HUES64 (cell line): ENCODE results near the gene COL5A1.

Source experiments
- H3K27ac ChIP-seq: 2 replicates; pipeline ENCODE4 v1.7.0; 2013; ENCODE audit warnings: low read depth, low read length, inconsistent platforms
- H3K27me3 ChIP-seq: 2 replicates; pipeline ENCODE4 v1.6.1; 2013; ENCODE audit warnings: mild to moderate bottlenecking, low read length; ENCODE audit not compliant: insufficient read depth
- H3K36me3 ChIP-seq: 2 replicates; pipeline ENCODE4 v1.6.1; 2013; ENCODE audit warnings: mild to moderate bottlenecking, low read length; ENCODE audit not compliant: insufficient read depth
- H3K4me1 ChIP-seq: 2 replicates; pipeline ENCODE4 v1.6.1; 2013; ENCODE audit warnings: mild to moderate bottlenecking, low read length, moderate library complexity; ENCODE audit not compliant: insufficient read depth
- H3K4me3 ChIP-seq: 2 replicates; pipeline ENCODE4 v1.5.1; 2013; ENCODE audit warnings: mild to moderate bottlenecking, low read length, moderate library complexity
- H3K9ac ChIP-seq: 2 replicates; pipeline ENCODE4 v1.6.1; 2013; ENCODE audit warnings: mild to moderate bottlenecking, low read depth, low read length
- H3K9me3 ChIP-seq: 2 replicates; pipeline ENCODE4 v1.6.1; 2013; ENCODE audit warnings: low read depth, low read length; ENCODE audit not compliant: insufficient read depth
- WGBS: fragments of 150-250, 120-280 bp; methylation state at CpG from one replicate; pipeline ENCODE4 v1.1.7; 2013; ENCODE audit warnings: missing lambda C conversion rate; 5-methylcytosine and 5-hydroxymethylcytosine counted together

COL5A1 gene

DNA sequence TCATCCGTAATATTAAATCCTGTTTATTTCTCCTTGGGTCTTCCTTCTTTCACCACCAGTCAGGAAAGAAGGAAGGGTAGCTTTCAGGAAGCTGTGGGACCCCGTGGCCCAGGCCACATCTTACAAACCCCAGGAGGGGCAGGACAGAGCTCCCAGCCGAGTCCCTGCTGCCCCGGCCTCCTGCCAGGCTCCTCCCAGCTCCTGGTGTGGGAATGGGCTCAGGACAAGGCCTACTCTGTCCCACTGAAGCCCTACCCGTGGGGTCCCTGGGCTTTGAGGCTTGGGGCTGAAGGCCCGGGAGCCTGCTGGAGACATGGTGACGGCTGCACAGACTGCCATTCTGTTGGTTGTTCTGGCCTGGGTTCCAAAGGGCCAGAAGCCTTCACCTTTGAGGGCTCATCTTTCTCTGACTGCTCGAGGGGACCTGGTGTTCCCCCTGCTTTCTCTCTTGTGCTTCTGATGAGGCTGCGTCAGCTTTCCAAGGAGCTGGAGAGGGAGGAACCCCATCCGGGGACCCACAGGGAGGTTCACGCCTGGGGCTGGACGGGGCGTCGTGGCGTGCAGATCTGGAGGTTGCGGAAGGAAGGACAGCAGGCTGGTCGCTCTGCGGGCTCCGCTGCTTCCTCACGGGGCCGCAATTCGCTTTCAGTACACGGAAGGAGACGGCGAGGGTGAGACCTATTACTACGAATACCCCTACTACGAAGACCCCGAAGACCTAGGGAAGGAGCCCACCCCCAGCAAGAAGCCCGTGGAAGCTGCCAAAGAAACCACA lies 86.6 kb downstream of the COL5A1 start:
- no peak overlapping the region for H3K27ac ChIP-seq
- H3K4me1 ChIP-seq = no peaks in the 10 kb centered on the region
- H3K27me3 ChIP-seq = no peaks in the 10 kb centered on the region
- 92% methylated on average over 29 of the region's 29 CpGs for WGBS
- no peak overlapping the region for H3K4me3 ChIP-seq
- no peaks in the 10 kb centered on the region for H3K9me3 ChIP-seq
- H3K36me3 ChIP-seq = no peaks in the 10 kb centered on the region
- no peak overlapping the region for H3K9ac ChIP-seq

DNA sequence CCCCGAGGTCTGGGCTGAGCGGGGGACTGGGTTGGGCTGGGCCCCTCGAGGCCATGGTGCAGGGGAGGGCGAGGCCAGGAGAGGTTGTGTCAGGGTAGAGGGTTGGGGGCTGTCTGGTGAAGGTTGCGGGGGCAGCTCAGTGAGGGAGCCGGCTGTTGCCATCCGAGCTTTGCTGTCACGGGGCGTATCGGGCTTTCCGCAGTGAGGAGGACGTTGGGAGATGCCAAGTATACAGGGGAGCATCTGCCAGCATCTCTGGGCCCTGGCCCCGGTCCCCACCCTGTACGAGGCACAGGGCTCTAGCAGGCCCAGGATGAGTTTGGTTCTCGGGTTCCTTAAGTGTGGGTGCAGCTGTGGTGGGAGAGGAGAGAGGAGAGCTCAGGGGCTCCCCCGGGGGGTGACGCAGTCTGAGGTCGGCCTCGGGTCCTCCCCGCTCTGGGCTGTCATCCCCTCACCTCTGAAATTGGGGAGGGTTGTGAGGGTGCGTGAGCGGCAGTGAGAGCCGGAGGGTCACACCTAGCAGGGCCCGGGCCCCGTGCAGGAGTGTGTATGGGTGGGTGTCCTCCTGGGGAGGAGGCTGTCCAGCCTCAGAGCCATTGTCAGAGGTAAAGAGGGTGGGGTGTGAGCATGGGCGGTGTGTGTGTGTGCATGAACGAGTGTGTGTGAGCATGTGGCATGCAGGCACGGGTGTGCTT lies 87.3 kb downstream of the COL5A1 start:
- Histone ChIP-seq H3K9ac (no peak overlapping the region), H3K27ac (no peak overlapping the region), H3K27me3 (no peaks in the 10 kb centered on the region), H3K9me3 (no peaks in the 10 kb centered on the region), H3K4me3 (no peak overlapping the region), H3K36me3 (no peaks in the 10 kb centered on the region), H3K4me1 (no peaks in the 10 kb centered on the region)
- 96% methylated on average over 28 of the region's 28 CpGs for WGBS

DNA sequence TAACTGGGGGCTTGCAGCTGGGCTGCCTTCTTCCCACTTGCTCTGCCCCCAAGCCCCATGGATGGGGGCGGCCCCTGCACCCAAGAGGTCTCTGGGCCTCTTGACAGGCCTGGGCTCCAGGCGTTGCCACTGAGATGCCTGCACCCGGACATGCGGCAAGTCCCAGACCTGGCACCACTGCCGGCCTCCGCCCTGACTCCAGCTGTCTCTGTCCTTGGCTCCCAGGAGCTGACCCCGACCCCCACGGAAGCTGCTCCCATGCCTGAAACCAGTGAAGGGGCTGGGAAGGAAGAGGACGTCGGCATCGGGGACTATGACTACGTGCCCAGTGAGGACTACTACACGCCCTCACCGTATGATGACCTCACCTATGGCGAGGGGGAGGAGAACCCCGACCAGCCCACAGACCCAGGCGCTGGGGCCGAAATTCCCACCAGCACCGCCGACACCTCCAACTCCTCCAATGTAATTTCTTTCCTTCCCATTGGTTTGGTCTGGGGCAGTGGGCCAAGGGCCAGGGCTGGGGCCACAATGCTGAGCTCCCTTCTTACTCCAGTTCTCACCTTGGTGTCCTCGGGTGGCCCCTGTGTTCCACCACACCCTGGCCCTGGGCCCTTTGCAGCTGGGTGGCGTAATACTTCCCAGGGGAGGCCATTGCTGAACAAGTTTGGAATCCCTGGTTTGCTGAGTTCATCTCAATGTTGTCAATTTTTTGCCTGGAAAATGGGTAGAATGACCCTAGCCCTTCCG lies 88.6 kb downstream of the COL5A1 start:
- Histone ChIP-seq H3K27me3 (no peaks in the 10 kb centered on the region), H3K4me3 (no peak overlapping the region), H3K36me3 (no peaks in the 10 kb centered on the region), H3K27ac (no peak overlapping the region), H3K9ac (no peak overlapping the region), H3K4me1 (no peaks in the 10 kb centered on the region), H3K9me3 (no peaks in the 10 kb centered on the region)
- WGBS = 97% methylated on average over 23 of the region's 23 CpGs

DNA sequence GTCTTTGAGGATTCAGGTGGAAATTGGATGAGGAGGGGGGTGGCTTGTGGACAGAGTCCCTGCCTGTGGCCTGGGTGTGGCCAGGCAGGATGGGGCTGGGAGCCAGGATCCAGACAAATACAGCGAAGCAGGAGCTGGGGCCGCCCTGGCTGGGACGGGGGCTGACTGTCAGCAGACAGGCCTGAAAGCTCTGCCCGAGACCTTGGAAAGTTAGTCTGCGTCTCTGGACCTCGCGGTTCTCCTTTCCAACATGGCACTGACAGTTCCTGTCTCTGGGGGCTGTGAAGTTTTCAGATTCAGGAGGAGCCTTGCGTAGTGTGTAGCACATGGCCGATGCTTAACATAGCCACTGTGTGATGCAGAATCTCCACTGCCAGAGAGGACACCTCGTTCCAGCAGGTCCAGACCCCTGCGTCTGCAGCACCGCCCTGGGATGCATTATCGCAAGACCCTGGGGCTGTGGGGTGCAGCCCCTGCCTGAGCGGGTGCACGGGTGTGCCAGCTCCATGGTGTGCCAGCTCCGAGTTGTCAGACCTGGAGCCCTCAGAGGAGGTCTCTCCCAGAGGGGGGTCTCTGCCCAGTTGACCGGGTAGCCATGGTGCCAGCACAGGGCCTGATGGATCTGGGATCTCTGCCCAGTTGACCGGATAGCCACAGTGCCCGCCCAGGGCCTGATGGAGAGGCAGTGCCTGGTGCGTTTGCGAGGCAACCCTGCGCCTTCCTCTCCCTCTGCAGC lies 89.3 kb downstream of the COL5A1 start:
- Histone ChIP-seq H3K9ac (no peak overlapping the region), H3K4me1 (no peaks in the 10 kb centered on the region), H3K36me3 (no peaks in the 10 kb centered on the region), H3K27ac (no peak overlapping the region), H3K9me3 (no peaks in the 10 kb centered on the region), H3K4me3 (no peak overlapping the region), H3K27me3 (no peaks in the 10 kb centered on the region)
- 96% methylated on average over 22 of the region's 22 CpGs for WGBS

DNA sequence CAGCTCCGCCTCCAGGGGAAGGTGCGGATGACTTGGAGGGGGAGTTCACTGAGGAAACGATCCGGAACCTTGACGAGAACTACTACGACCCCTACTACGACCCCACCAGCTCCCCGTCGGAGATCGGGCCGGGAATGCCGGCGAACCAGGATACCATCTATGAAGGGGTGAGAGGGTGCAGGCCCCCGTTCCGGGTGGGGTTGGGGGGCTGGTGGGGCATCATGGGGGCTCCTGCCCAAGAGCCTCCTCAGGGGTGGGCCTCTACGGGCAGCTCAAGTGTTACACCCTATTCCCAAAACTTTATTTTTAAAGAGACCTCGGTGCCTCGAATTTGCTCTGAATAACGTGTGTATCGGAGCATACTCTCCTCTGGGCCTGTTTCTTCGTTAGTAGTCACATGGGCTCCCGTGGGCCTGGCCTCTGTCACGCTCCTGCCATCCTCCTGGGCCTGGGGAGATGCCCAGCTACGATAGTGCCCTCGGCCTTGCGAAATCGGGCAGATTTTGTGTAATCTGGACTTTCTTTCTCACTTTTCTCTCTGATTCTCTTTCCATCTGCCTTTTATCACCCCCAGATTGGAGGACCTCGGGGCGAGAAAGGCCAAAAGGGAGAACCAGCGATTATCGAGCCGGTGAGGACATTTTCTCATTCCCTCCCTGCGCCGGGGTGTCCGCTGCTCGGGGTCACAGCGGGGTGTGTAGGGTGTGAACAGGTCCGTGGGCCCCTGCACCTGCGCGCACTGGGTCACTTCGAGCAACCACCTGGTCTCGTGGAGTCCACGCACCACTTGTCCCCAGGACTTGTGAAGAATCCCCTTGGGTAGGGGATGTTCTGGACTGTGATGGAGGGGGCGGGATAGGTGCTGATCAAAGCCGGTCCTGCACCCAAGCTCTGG lies 90.1 kb downstream of the COL5A1 start:
- Histone ChIP-seq H3K4me1 (no peaks in the 10 kb centered on the region), H3K36me3 (no peaks in the 10 kb centered on the region), H3K4me3 (no peak overlapping the region), H3K27me3 (no peaks in the 10 kb centered on the region), H3K9me3 (no peaks in the 10 kb centered on the region), H3K9ac (no peak overlapping the region), H3K27ac (no peak overlapping the region)
- WGBS = 94% methylated on average over 45 of the region's 45 CpGs

DNA sequence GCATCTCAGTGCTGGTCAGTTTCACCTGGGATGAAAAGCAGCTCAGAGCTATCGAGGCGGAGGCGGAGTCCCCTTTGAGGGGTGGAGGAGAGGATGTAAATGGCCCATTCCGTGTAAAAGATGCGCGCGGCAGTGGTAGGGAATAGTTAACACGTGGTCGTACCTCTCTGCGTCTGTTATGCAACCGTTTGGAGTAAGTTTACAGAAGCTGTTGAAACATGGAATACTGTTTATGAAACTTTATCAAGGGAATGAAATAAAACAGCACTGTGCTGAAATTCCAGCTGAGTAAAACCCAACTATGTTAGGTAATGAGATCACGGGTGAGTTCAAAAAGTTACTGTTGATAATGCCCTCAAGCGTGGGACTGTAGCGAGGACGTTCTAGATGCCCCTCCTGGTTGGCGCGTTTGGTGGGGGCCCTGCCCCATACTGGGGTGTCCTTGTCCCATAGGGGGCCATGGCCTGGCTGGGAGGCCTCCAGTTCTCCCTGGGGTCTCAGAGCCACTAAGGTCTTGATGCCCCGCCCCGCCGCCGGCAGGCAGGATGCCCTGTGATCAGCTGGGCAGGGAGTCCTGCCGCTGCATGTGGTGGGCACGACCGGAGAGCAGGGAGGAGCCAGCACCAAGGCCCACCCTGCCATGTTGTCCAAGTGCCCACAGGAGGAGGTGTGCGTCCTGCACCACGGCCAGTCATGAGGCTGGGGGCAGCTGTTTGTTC lies 90.9 kb downstream of the COL5A1 start:
- Histone ChIP-seq H3K4me1 (no peaks in the 10 kb centered on the region), H3K27ac (no peak overlapping the region), H3K9ac (no peak overlapping the region), H3K36me3 (no peaks in the 10 kb centered on the region), H3K27me3 (no peaks in the 10 kb centered on the region), H3K4me3 (no peak overlapping the region), H3K9me3 (no peaks in the 10 kb centered on the region)
- 94% methylated on average over 26 of the region's 26 CpGs for WGBS

DNA sequence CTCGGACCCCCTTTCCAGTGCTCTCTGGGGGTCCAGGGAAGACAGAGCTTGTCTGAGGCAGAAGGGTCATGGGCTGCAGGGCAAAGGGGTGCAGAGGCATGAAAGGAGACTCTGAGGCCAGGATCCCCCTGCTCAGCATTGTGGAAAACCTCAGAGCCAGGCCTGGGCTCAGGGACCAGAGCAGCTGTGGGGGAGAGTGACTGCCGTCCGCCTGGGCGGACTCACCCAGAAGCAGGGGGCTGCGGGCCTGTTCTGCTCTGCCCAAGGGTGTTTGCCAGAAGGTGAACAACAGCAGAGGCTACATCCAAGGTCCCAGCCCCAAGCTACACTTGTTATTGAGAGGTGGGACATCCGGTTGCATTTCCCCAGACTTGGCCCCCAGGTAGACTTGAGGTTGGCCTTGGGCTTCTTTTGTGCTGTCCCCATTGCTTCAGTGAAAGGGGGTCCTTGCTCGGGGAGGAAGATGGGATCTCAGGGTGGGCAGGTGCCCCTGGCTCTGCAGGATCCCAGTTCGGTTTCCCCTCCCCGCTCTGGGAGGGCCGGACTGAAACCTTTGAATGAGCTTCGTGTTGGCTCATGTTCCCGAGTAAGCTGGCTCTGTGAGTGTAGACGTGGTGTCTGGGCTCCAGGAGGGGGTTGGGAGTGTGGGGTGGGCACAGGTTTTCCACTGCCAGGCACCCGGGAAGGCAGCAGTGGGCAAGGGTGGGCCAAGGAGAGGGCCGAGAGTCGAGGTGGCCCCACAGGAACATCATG lies 92.1 kb downstream of the COL5A1 start:
- H3K4me3 ChIP-seq = no peak overlapping the region
- H3K4me1 ChIP-seq = no peaks in the 10 kb centered on the region
- no peaks in the 10 kb centered on the region for H3K36me3 ChIP-seq
- no peaks in the 10 kb centered on the region for H3K27me3 ChIP-seq
- H3K9me3 ChIP-seq = no peaks in the 10 kb centered on the region
- 89% methylated on average over 16 of the region's 16 CpGs for WGBS
- no peak overlapping the region for H3K27ac ChIP-seq
- no peak overlapping the region for H3K9ac ChIP-seq

DNA sequence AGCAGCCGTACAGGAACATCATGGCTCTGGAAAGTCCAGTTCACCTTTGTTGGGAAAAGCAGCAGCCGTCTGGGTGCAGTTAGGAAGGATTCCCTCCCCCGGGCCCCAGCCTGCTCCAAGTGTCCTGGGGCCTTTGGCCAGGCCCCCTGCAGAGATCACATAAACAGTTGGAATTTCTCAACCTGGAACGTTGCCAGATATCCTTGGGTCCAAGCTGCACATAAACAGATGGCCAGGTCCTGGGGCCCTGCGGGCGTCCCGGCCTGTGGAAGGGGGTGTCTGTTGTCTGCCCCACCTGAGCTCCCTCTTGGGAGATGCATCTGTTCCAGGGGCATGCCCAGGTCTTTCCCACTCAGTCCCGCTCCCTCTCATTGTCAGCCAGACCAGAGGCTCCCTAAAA lies 92.7 kb downstream of the COL5A1 start:
- Histone ChIP-seq H3K36me3 (no peaks in the 10 kb centered on the region), H3K27ac (no peak overlapping the region), H3K4me1 (no peaks in the 10 kb centered on the region), H3K27me3 (no peaks in the 10 kb centered on the region), H3K9ac (no peak overlapping the region), H3K9me3 (no peaks in the 10 kb centered on the region), H3K4me3 (no peak overlapping the region)
- 85% methylated on average over 8 of the region's 8 CpGs for WGBS

DNA sequence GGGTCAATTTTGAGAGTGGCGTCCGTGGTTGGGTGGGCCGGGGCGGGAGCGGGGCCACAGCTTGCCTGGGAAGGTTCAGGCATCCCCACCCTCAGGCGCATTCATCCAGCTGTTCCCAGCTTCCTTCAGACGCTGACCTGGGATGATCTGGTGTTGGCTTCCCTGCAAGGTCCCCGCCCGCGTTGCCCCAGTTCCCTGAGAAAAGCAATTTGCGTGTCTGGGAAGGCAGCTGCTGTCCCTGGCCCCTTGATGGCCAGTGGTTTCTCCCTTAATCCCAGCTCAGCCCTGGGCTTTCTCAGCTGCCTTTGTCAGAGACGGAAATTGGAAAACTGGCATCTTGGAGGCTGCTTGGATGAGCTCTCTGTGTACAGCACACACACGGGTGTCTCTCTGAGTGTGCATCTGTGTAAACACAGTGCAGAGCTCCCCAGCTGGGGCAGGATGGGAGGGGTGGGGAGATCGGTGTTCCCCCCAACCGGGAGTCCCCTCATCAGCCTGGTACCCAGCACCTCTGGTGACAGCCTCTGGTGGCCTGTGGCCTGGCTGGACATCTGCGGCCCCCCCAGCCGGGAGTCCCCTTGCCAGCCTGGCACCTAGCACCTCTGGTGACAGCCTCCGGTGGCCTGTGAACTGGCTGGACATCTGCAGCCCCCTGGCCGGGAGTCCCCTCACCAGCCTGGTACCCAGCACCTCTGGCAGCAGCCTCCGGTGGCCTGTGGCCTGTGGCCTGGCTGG lies 94.0 kb downstream of the COL5A1 start:
- Histone ChIP-seq H3K27me3 (no peaks in the 10 kb centered on the region), H3K4me3 (no peak overlapping the region), H3K9ac (no peak overlapping the region), H3K9me3 (no peaks in the 10 kb centered on the region), H3K27ac (no peak overlapping the region), H3K4me1 (no peaks in the 10 kb centered on the region), H3K36me3 (no peaks in the 10 kb centered on the region)
- 94% methylated on average over 20 of the region's 20 CpGs for WGBS
